Stimulated activated naive CD4-positive, alpha-beta T cell treated with Interleukin-2 at 50 U/mL for 16 hours (primary cell): ENCODE results near the gene PLEKHG7.
"Not testable (repeated sequence)": the region's sequence is repeated elsewhere in the genome, so short reads cannot be mapped to it uniquely, and the experiment has no call there.

ENCODE experiments used
- DNase-seq: peaks from one replicate; lab custom pipeline; 2025; lab: John Stamatoyannopoulos, UW

The PLEKHG7 gene

GRCh38 chr12:92747151-92747550 lies 44.4 kb downstream of the PLEKHG7 start:
- DNase-seq, result no peak

GRCh38 chr12:92749691-92750090 lies 46.9 kb downstream of the PLEKHG7 start:
- DNase-seq, result not testable (repeated sequence)

- DNase-seq, result no peak
Observed at GRCh38 chr12:92753976-92754885, 51.4 kb downstream of the PLEKHG7 start.

- no peak for DNase-seq
Observed at GRCh38 chr12:92756898-92757596, 54.3 kb downstream of the PLEKHG7 start.

- no peak for DNase-seq
Observed at GRCh38 chr12:92757597-92758121, 54.9 kb downstream of the PLEKHG7 start.

GRCh38 chr12:92759634-92760268 lies 57.0 kb downstream of the PLEKHG7 start:
- no peak for DNase-seq

GRCh38 chr12:92762773-92763172 lies 60.0 kb downstream of the PLEKHG7 start:
- no peak for DNase-seq

GRCh38 chr12:92764831-92765230 lies 62.0 kb downstream of the PLEKHG7 start:
- no peak for DNase-seq

- no peak for DNase-seq
Observed at GRCh38 chr12:92765871-92766270, 63.1 kb downstream of the PLEKHG7 start.

GRCh38 chr12:92769124-92769901 lies 66.5 kb downstream of the PLEKHG7 start:
- no peak for DNase-seq

- DNase-seq, result no peak
Observed at GRCh38 chr12:92771001-92771400, 68.2 kb downstream of the PLEKHG7 start.

GRCh38 chr12:92775416-92775815 lies 72.6 kb downstream of the PLEKHG7 start:
- DNase-seq, result no peak

- DNase-seq, result no peak
Observed at GRCh38 chr12:92778525-92778924, 75.7 kb downstream of the PLEKHG7 start.

GRCh38 chr12:92779902-92780301 lies 77.1 kb downstream of the PLEKHG7 start:
- no peak for DNase-seq

- no peak for DNase-seq
Observed at GRCh38 chr12:92784356-92784755, 81.6 kb downstream of the PLEKHG7 start.

- DNase-seq, result no peak
Observed at GRCh38 chr12:92784797-92785562, 82.2 kb downstream of the PLEKHG7 start.

- DNase-seq, result no peak
Observed at GRCh38 chr12:92785563-92785950, 82.8 kb downstream of the PLEKHG7 start.

- no peak for DNase-seq
Observed at GRCh38 chr12:92786045-92786444, 83.3 kb downstream of the PLEKHG7 start.

- DNase-seq, result not testable (repeated sequence)
Observed at GRCh38 chr12:92794356-92794755, 91.6 kb downstream of the PLEKHG7 start.

- DNase-seq, result no peak
Observed at GRCh38 chr12:92794814-92795213, 92.0 kb downstream of the PLEKHG7 start.

GRCh38 chr12:92796650-92797049 lies 93.9 kb downstream of the PLEKHG7 start:
- DNase-seq, result no peak
